Astrocyte (in vitro differentiated cells and primary cell): ENCODE measurements around the gene PALM3. TPM values are rescaled to one million over a fixed set of nuclear protein-coding genes. Genes with fewer than 3 reads are reported as not detected.

Source experiments
- DNase-seq: peaks from one replicate; pipeline ENCODE4 v3.0.0-alpha.2; 2010; ENCODE audit warnings: low read depth
- FAIRE-seq: peaks from 2 replicates; lab custom pipeline; 2011; peaks lifted over from hg19 to GRCh38; lab: Jason Lieb, UNC
- H2AFZ ChIP-seq: 2 replicates; pipeline ENCODE4 v1.6.0; 2012; ENCODE audit warnings: low read depth, low read length, inconsistent platforms
- H3K27ac ChIP-seq: 2 replicates; pipeline ENCODE4 v1.5.1; 2011; ENCODE audit warnings: low read depth, low read length, inconsistent platforms
- H3K27me3 ChIP-seq: 2 replicates; pipeline ENCODE4 v1.6.0; 2011; ENCODE audit warnings: low read length, inconsistent platforms; ENCODE audit not compliant: insufficient read depth
- H3K36me3 ChIP-seq: 2 replicates; pipeline ENCODE4 v1.5.1; 2011; ENCODE audit warnings: low read length, inconsistent platforms; ENCODE audit not compliant: insufficient read depth
- H3K4me1 ChIP-seq: 2 replicates; pipeline ENCODE4 v1.5.1; 2011; ENCODE audit warnings: low read length, inconsistent platforms; ENCODE audit not compliant: insufficient read depth
- H3K4me2 ChIP-seq: 2 replicates; pipeline ENCODE4 v1.6.0; 2012; ENCODE audit warnings: low read length, inconsistent platforms
- H3K4me3 ChIP-seq: 2 replicates; pipeline ENCODE4 v1.5.1; 2011; ENCODE audit warnings: low read depth, mild to moderate bottlenecking, low read length, inconsistent platforms; ENCODE audit not compliant: insufficient read depth
- H3K79me2 ChIP-seq: 2 replicates; pipeline ENCODE4 v1.6.0; 2012; ENCODE audit warnings: mild to moderate bottlenecking, low read length, inconsistent platforms; ENCODE audit not compliant: insufficient read depth
- H3K9ac ChIP-seq: 2 replicates; pipeline ENCODE4 v1.6.0; 2012; ENCODE audit warnings: mild to moderate bottlenecking, low read length, inconsistent platforms
- H3K9me3 ChIP-seq: 2 replicates; pipeline ENCODE4 v1.5.1; 2012; ENCODE audit warnings: low read depth, mild to moderate bottlenecking, low read length, inconsistent platforms; ENCODE audit not compliant: insufficient read depth
- H4K20me1 ChIP-seq: 2 replicates; pipeline ENCODE4 v1.6.0; 2012; ENCODE audit warnings: low read length, inconsistent platforms; ENCODE audit not compliant: insufficient read depth
- H3K27ac Mint-ChIP-seq: one replicate; pipeline ENCODE4 v1.8.0; 2021; ENCODE audit warnings: mild to moderate bottlenecking, mixed read lengths; ENCODE audit not compliant: unreplicated experiment
- H3K27me3 Mint-ChIP-seq: one replicate; pipeline ENCODE4 v1.8.0; 2021; ENCODE audit warnings: low read depth, mixed read lengths; ENCODE audit not compliant: unreplicated experiment
- H3K36me3 Mint-ChIP-seq: one replicate; pipeline ENCODE4 v1.8.0; 2021; ENCODE audit warnings: low read depth, mixed read lengths; ENCODE audit not compliant: unreplicated experiment
- H3K4me1 Mint-ChIP-seq: one replicate; pipeline ENCODE4 v1.8.0; 2021; ENCODE audit warnings: low read depth, mixed read lengths; ENCODE audit not compliant: unreplicated experiment
- H3K4me3 Mint-ChIP-seq: one replicate; pipeline ENCODE4 v1.8.0; 2021; ENCODE audit warnings: mild to moderate bottlenecking, moderate library complexity, mixed read lengths; ENCODE audit not compliant: unreplicated experiment
- H3K9me3 Mint-ChIP-seq: one replicate; pipeline ENCODE4 v1.8.0; 2021; ENCODE audit warnings: mild to moderate bottlenecking, mixed read lengths; ENCODE audit not compliant: unreplicated experiment
- CTCF ChIP-seq: IDR thresholded peaks from 2 replicates; pipeline ENCODE4 v1.5.1; 2011; ENCODE audit warnings: low read depth, mild to moderate bottlenecking, inconsistent platforms, low read length, moderate library complexity; ENCODE audit not compliant: insufficient read depth
- EZH2 ChIP-seq: IDR thresholded peaks from 2 replicates; pipeline ENCODE4 v1.6.1; 2012; ENCODE audit warnings: mild to moderate bottlenecking, low read length, inconsistent platforms; ENCODE audit not compliant: insufficient read depth
- total RNA-seq: library from RNA; stranded (reverse); gene quantifications from 2 replicates; pipeline ENCODE4 v1.2.1, GENCODE V29; 2021

The PALM3 gene
- total RNA-seq, 1 donor from 2014 or later: 1.6 TPM

- Histone ChIP-seq H3K4me1 (no peaks in the 10 kb centered on the region), H3K4me3 (no peak overlapping the region), H3K9me3 (no peaks in the 10 kb centered on the region), H3K79me2 (no peaks in the 10 kb centered on the region), H3K4me2 (no peak overlapping the region), H2AFZ (no peak overlapping the region), H3K9ac (no peak overlapping the region), H3K27ac (no peak overlapping the region), H3K36me3 (peaks cover 13% of the 10 kb centered on the region), H3K27me3 (no peaks in the 10 kb centered on the region), H4K20me1 (no peaks in the 10 kb centered on the region)
- Mint-ChIP-seq H3K9me3 (no peaks in the 10 kb centered on the region), H3K27me3 (no peaks in the 10 kb centered on the region), H3K27ac (no peak overlapping the region), H3K36me3 (peaks cover 22% of the 10 kb centered on the region), H3K4me3 (no peak overlapping the region), H3K4me1 (no peaks in the 10 kb centered on the region)
- TF ChIP-seq EZH2 (no peak), CTCF (no peak)
- FAIRE-seq (no peak), DNase-seq (no peak)
Observed at GRCh38 chr19:14101003-14101545, 39.2 kb upstream of the PALM3 start.

GRCh38 chr19:14097532-14098151 is 35.8 kb upstream of the PALM3 start:
- peaks cover 11% of the 10 kb centered on the region for H3K36me3 ChIP-seq
- no peak overlapping the region for H3K27ac ChIP-seq
- Mint-ChIP-seq H3K27ac (no peak overlapping the region), H3K36me3 (peaks cover 24% of the 10 kb centered on the region), H3K4me3 (no peak overlapping the region), H3K9me3 (peaks cover 9% of the 10 kb centered on the region), H3K4me1 (no peaks in the 10 kb centered on the region), H3K27me3 (no peaks in the 10 kb centered on the region)
- no peak for TF ChIP-seq EZH2
- TF ChIP-seq CTCF: no peak
- peaks cover 7% of the 10 kb centered on the region for H3K9me3 ChIP-seq
- no peaks in the 10 kb centered on the region for H4K20me1 ChIP-seq
- H3K9ac ChIP-seq: no peak overlapping the region
- H3K79me2 ChIP-seq: no peaks in the 10 kb centered on the region
- no peak overlapping the region for H3K4me3 ChIP-seq
- H3K4me2 ChIP-seq: no peak overlapping the region
- no peaks in the 10 kb centered on the region for H3K27me3 ChIP-seq
- no peaks in the 10 kb centered on the region for H3K4me1 ChIP-seq
- FAIRE-seq (no peak), DNase-seq (no peak)
- H2AFZ ChIP-seq: no peak overlapping the region
